ENCODE results near the gene FBXO41.

The FBXO41 gene

DNA sequence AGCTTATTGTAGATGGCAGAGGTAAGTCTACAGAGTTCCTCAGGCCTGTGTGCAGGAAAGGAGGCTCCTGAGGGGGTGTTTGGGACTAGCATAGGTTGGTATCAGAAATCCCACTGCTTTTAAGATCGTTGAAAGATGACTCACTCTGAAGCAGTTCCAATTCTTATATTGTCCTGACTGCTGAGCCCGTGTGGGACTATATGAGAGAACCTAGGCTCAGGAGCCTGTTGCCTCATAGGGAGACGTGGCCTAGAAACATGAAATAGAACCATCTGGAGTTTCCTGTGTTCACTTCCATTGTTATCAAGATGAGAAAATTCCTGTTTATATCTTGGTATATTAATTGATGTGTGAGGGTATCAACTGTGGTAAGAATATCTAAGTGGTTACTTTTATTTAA, 44.5 kb downstream of the FBXO41 start:
- H3K27me3 ChIP-seq, result no peaks in the 10 kb centered on the region
- no peaks in the 10 kb centered on the region for H3K9me3 ChIP-seq
- TF ChIP-seq, protein P1, sequence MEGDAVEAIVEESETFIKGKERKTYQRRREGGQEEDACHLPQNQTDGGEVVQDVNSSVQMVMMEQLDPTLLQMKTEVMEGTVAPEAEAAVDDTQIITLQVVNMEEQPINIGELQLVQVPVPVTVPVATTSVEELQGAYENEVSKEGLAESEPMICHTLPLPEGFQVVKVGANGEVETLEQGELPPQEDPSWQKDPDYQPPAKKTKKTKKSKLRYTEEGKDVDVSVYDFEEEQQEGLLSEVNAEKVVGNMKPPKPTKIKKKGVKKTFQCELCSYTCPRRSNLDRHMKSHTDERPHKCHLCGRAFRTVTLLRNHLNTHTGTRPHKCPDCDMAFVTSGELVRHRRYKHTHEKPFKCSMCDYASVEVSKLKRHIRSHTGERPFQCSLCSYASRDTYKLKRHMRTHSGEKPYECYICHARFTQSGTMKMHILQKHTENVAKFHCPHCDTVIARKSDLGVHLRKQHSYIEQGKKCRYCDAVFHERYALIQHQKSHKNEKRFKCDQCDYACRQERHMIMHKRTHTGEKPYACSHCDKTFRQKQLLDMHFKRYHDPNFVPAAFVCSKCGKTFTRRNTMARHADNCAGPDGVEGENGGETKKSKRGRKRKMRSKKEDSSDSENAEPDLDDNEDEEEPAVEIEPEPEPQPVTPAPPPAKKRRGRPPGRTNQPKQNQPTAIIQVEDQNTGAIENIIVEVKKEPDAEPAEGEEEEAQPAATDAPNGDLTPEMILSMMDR (IDR thresholded peaks at IDR 0.05), result no peak
- peaks cover 8 to 9% of the 10 kb centered on the region in 2 experiments for H3K4me1 ChIP-seq (ENCODE audit: control insufficient read depth in 1 of 2, insufficient read depth in 1 of 2, low read depth in 1 of 2, low read length in 1 of 2)
- no peak overlapping the region for H3K27ac ChIP-seq
- H3K4me3 ChIP-seq (ENCODE audit: low read depth in 1 of 2, low read length in 1 of 2), result no peak overlapping the region
- H3K36me3 ChIP-seq, result peaks cover 41% of the 10 kb centered on the region

DNA sequence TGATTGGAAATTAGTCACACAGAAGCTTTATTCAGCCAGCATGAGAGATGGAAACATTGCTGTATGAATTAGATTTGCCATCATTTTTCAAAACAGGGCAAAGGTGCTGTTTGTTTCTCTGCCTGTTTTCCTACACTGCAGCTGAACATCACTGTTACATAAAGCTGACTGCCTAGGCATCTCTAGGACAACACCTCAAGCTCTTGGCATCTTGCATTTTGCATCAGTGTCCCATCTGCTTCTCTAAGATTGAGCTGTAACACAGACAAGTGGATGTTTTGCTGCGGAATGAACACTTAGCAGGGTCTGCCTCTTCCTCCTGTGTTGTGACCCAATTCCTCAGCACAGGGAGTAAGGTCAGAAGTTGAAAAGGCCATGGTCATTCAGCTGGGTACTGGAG, 45.3 kb downstream of the FBXO41 start:
- no peaks in the 10 kb centered on the region for H3K27me3 ChIP-seq
- peaks cover 33% of the 10 kb centered on the region for H3K36me3 ChIP-seq
- TF ChIP-seq, protein P1 (IDR thresholded peaks at IDR 0.05), result no peak

DNA sequence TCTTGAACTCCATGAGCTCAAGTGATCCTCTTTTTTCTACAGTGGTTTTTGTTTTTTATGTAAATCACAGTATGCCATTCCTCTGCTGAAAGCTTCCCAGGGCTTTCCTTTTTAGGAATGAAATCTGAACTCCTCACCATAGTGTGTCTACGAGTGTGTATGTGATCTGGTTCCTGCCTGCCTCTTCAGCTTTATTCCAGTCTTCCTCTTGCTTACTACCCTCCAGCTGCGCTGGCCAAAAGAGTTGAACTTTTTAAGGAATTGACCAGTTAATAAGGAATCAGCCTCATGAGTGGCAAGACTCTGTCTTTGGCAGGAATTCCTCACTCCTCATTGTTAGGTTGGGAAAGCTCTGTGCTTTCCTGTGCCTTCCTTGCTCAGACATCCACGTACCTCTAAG, 46.1 kb downstream of the FBXO41 start:
- TF ChIP-seq, protein P1 (IDR thresholded peaks at IDR 0.05), result no peak
- peaks cover 24% of the 10 kb centered on the region for H3K36me3 ChIP-seq

More for the DNA sequence above, 45.3 kb downstream of the FBXO41 start:
- Histone ChIP-seq H3K27ac (no peak overlapping the region), H3K4me3 (ENCODE audit: low read depth in 1 of 2, low read length in 1 of 2) (no peak overlapping the region), H3K9me3 (no peaks in the 10 kb centered on the region), H3K4me1 (ENCODE audit: control insufficient read depth in 1 of 2, insufficient read depth in 1 of 2, low read depth in 1 of 2, low read length in 1 of 2) (peaks cover 13 to 15% of the 10 kb centered on the region in 2 experiments)

DNA sequence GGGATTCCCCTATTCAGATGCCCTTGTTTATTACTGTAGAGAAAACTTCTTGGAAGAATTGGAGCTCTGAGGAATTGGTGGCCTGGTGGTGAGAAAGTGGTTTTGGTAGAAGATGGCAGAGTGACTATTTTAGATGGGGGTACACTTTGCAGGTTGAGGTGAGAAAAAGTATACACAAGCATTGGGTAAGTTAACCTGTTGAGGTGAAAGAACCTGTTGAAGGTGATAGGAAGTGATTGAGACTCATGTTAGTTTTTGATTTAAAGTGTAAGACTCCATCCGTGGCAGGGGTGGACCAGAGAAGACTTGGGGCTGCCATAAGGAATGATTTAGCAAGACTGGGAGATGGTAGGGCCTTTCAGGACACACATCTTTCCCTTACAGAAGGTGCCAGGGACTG, 47.1 kb downstream of the FBXO41 start:
- Histone ChIP-seq H3K27ac (no peak overlapping the region), H3K4me3 (ENCODE audit: low read depth in 1 of 2, low read length in 1 of 2) (no peak overlapping the region), H3K9me3 (no peaks in the 10 kb centered on the region), H3K4me1 (ENCODE audit: control insufficient read depth in 1 of 2, insufficient read depth in 1 of 2, low read depth in 1 of 2, low read length in 1 of 2) (peaks cover 23 to 24% of the 10 kb centered on the region in 2 experiments), H3K36me3 (peaks cover 16% of the 10 kb centered on the region), H3K27me3 (no peaks in the 10 kb centered on the region)
- TF ChIP-seq, protein P1 (IDR thresholded peaks at IDR 0.05), result no peak

More for the DNA sequence above, 46.1 kb downstream of the FBXO41 start:
- H3K4me1 ChIP-seq (ENCODE audit: control insufficient read depth in 1 of 2, insufficient read depth in 1 of 2, low read depth in 1 of 2, low read length in 1 of 2), result peaks cover 15 to 17% of the 10 kb centered on the region in 2 experiments
- no peaks in the 10 kb centered on the region for H3K9me3 ChIP-seq
- no peak overlapping the region for H3K27ac ChIP-seq
- no peak overlapping the region for H3K4me3 ChIP-seq (ENCODE audit: low read depth in 1 of 2, low read length in 1 of 2)
- H3K27me3 ChIP-seq, result no peaks in the 10 kb centered on the region

DNA sequence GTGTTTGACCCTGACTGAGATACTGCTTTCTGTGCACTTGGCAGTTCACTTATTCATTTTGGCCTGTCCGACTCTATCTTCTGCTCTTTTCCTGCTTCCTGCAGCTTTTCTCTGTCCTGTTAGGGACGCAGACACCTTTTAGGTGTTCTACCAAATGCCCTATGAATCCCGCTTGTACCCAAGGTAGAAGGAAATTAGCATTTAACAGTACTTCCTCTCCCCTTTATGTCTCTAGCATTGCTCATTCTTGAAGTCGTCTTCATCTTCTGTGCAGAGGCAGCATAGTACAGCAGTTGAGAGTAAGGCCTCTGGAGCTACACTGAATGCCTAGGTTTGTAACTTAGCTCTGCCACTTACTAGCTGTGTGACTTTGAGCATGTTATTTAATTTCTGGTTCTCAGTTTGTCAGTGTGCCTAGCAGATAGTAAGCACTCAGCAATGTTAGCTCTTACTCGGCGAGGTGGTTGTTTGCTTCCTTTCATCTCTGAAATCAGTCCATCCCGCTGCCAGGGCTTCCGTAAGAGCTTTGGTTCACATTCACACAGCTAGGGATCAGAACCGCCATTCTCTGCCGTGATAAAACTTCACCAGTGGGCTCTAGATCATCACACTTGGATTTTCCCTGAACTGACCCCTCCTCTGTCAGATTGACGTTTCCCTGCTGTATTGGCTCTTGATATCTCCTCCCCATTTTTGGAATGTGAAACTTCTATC, 48.8 kb downstream of the FBXO41 start:
- Histone ChIP-seq H3K27me3 (no peaks in the 10 kb centered on the region), H3K4me3 (ENCODE audit: low read depth in 1 of 2, low read length in 1 of 2) (peak overlapping the region; percentile 96 to 100), H3K9me3 (no peaks in the 10 kb centered on the region), H3K4me1 (ENCODE audit: control insufficient read depth in 1 of 2, insufficient read depth in 1 of 2, low read depth in 1 of 2, low read length in 1 of 2) (peaks cover 23 to 25% of the 10 kb centered on the region in 2 experiments), H3K27ac (no peak overlapping the region), H3K36me3 (peaks cover 15% of the 10 kb centered on the region)
- TF ChIP-seq, protein P1 (IDR thresholded peaks at IDR 0.05), result no peak
